CD4-positive, alpha-beta memory T cell (primary cell): Measurements from ENCODE around the gene COL26A1. TPM values are rescaled to one million over a fixed set of nuclear protein-coding genes. Genes with fewer than 3 reads are reported as not detected.

ENCODE experiments used
- CTCF ChIA-PET: fragments of 350-600 bp; sonication (Branson Sonifier 250); formaldehyde crosslinking; loops from one replicate; lab custom pipeline; 2021; ENCODE audit warnings: inconsistent platforms; ENCODE audit not compliant: partially characterized antibody; lab: Charles Lee
- POLR2A ChIA-PET: fragments of 350-600 bp; sonication (Branson Sonifier 250); formaldehyde crosslinking; loops from one replicate; lab custom pipeline; 2021; ENCODE audit not compliant: partially characterized antibody; lab: Charles Lee
- DNase-seq, 5 donors: peaks; one replicate each; pipeline versions ENCODE4 v3.0.0 to v3.0.0-alpha.2; 2020 to 2022; ENCODE audit warnings: mixed read lengths in 1 of 5
- H3K27ac ChIP-seq: one replicate; pipeline ENCODE4 v1.7.0; 2013; ENCODE audit warnings: low read depth, low read length
- H3K27me3 ChIP-seq: 2 replicates; pipeline ENCODE4 v1.7.0; 2013; ENCODE audit warnings: mild to moderate bottlenecking, low read length, moderate library complexity; ENCODE audit not compliant: insufficient read depth
- H3K36me3 ChIP-seq: 2 replicates; pipeline ENCODE4 v1.7.0; 2013; ENCODE audit warnings: mild to moderate bottlenecking, low read length, moderate library complexity; ENCODE audit not compliant: insufficient read depth
- H3K4me1 ChIP-seq: 2 replicates; pipeline ENCODE4 v1.7.0; 2013; ENCODE audit warnings: mild to moderate bottlenecking, low read length, moderate library complexity; ENCODE audit not compliant: insufficient read depth
- H3K4me3 ChIP-seq, 2 donors: one replicate each; pipeline ENCODE4 v1.7.0; 2013; ENCODE audit warnings: low read length in 2 of 2, mild to moderate bottlenecking in 1 of 2
- H3K9me3 ChIP-seq, 2 donors: one replicate each; pipeline ENCODE4 v1.7.0; 2013; ENCODE audit warnings: low read length in 2 of 2, control low read depth in 1 of 2; ENCODE audit not compliant: control insufficient read depth in 1 of 2
- H3K27ac Mint-ChIP-seq, 7 donors: one replicate each; pipeline ENCODE4 v1.8.0; 2020 to 2021; ENCODE audit warnings: mixed read lengths in 7 of 7, mild to moderate bottlenecking in 6 of 7, inconsistent platforms in 3 of 7, moderate library complexity in 3 of 7
- H3K27me3 Mint-ChIP-seq, 2 donors: one replicate each; pipeline ENCODE4 v1.8.0; 2020 to 2021; ENCODE audit warnings: mixed read lengths in 2 of 2
- H3K36me3 Mint-ChIP-seq, 2 donors: one replicate each; pipeline ENCODE4 v1.8.0; 2020 to 2021; ENCODE audit warnings: mixed read lengths in 2 of 2, inconsistent platforms in 1 of 2, mild to moderate bottlenecking in 1 of 2
- H3K4me1 Mint-ChIP-seq, 4 donors: one replicate each; pipeline ENCODE4 v1.8.0; 2020 to 2021; ENCODE audit warnings: mixed read lengths in 4 of 4, mild to moderate bottlenecking in 1 of 4
- H3K4me3 Mint-ChIP-seq, 8 donors: one replicate each; pipeline ENCODE4 v1.8.0; 2020 to 2021; ENCODE audit warnings: mixed read lengths in 8 of 8, mild to moderate bottlenecking in 7 of 8, moderate library complexity in 6 of 8, inconsistent platforms in 3 of 8
- H3K9me3 Mint-ChIP-seq, 8 donors: one replicate each; pipeline ENCODE4 v1.8.0; 2020 to 2021; ENCODE audit warnings: mixed read lengths in 8 of 8, mild to moderate bottlenecking in 5 of 8, inconsistent platforms in 3 of 8, moderate library complexity in 1 of 8
- intact Hi-C: fragments of 100-400 bp; cut with micrococcal nuclease; formaldehyde crosslinking; loops from one replicate; pipeline ENCODE4 v1.15.1; 2023
- polyA plus RNA-seq, 2 donors: library from polyadenylated mRNA; unstranded; fragments of 300-500 nt; fragmentation: Illumina TruSeq; gene quantifications; one replicate each; pipeline ENCODE4 v1.2.3, GENCODE V29; 2021
- total RNA-seq, 2 experiments: library from RNA; stranded (reverse); gene quantifications; one replicate each; pipeline ENCODE4 v1.2.3, GENCODE V29; 2021

COL26A1 gene
- total and polyA plus RNA-seq, 4 experiments from 2014 or later, result not detected

- no peak for DNase-seq
- Mint-ChIP-seq H3K27ac (no peak overlapping the region), H3K36me3 (no peaks in the 10 kb centered on the region), H3K9me3 (peaks cover 0 to 11% (median 5%) of the 10 kb centered on the region in 8 donors), H3K27me3 (peaks cover 0 to 2% of the 10 kb centered on the region in 2 donors), H3K4me3 (no peak overlapping the region), H3K4me1 (no peaks in the 10 kb centered on the region)
- no peak overlapping the region for H3K27ac ChIP-seq
- no peak overlapping the region for H3K4me3 ChIP-seq
- no peaks in the 10 kb centered on the region for H3K9me3 ChIP-seq
- ChIA-PET CTCF (no interaction called here), POLR2A (no interaction called here)
- H3K27me3 ChIP-seq, result no peaks in the 10 kb centered on the region
- intact Hi-C loops, result no loop called here
- no peaks in the 10 kb centered on the region for H3K36me3 ChIP-seq
- no peaks in the 10 kb centered on the region for H3K4me1 ChIP-seq
Observed at GRCh38 chr7:101522021-101522420, 159.3 kb downstream of the COL26A1 start.

GRCh38 chr7:101527844-101528667 is 165.4 kb downstream of the COL26A1 start:
- H3K4me1 Mint-ChIP-seq, result no peaks in the 10 kb centered on the region
- Histone ChIP-seq H3K4me3 (no peak overlapping the region), H3K9me3 (no peaks in the 10 kb centered on the region), H3K27ac (no peak overlapping the region), H3K27me3 (no peaks in the 10 kb centered on the region), H3K4me1 (no peaks in the 10 kb centered on the region), H3K36me3 (no peaks in the 10 kb centered on the region)
- POLR2A ChIA-PET, result no interaction called here
- peaks cover 0 to 5% (median 0%) of the 10 kb centered on the region in 8 donors for H3K9me3 Mint-ChIP-seq
- H3K36me3 Mint-ChIP-seq, result no peaks in the 10 kb centered on the region
- DNase-seq, result no peak
- peaks cover 9 to 13% of the 10 kb centered on the region in 2 donors for H3K27me3 Mint-ChIP-seq
- CTCF ChIA-PET, result no interaction called here
- H3K4me3 Mint-ChIP-seq, result no peak overlapping the region
- H3K27ac Mint-ChIP-seq, result no peak overlapping the region
- intact Hi-C loops, result no loop called here

- peaks cover 0 to 5% (median 0%) of the 10 kb centered on the region in 8 donors for H3K9me3 Mint-ChIP-seq
- peaks cover 9 to 16% of the 10 kb centered on the region in 2 donors for H3K27me3 Mint-ChIP-seq
- no peaks in the 10 kb centered on the region for H3K9me3 ChIP-seq
- ChIA-PET POLR2A (no interaction called here), CTCF (no interaction called here)
- H3K4me1 ChIP-seq, result no peaks in the 10 kb centered on the region
- no peak overlapping the region for H3K4me3 Mint-ChIP-seq
- no peaks in the 10 kb centered on the region for H3K4me1 Mint-ChIP-seq
- H3K36me3 Mint-ChIP-seq, result no peaks in the 10 kb centered on the region
- no peak for DNase-seq
- intact Hi-C loops, result no loop called here
- H3K36me3 ChIP-seq, result no peaks in the 10 kb centered on the region
- H3K4me3 ChIP-seq, result no peak overlapping the region
- H3K27me3 ChIP-seq, result no peaks in the 10 kb centered on the region
- no peak overlapping the region for H3K27ac ChIP-seq
- no peak overlapping the region for H3K27ac Mint-ChIP-seq
Observed at GRCh38 chr7:101529560-101529959, 166.9 kb downstream of the COL26A1 start.

- ChIA-PET CTCF (interaction anchor here (0.6 kb wide), 1 partner anchor 9 kb away, joined by 3 read pairs; no protein-coding TSS in a partner anchor), POLR2A (no interaction called here)
- Mint-ChIP-seq H3K36me3 (no peaks in the 10 kb centered on the region), H3K9me3 (peaks cover 0 to 5% (median 0%) of the 10 kb centered on the region in 8 donors), H3K27ac (no peak overlapping the region), H3K27me3 (peaks cover 9 to 16% of the 10 kb centered on the region in 2 donors), H3K4me3 (peak overlapping the region in 1 of 8 donors; percentile 57), H3K4me1 (no peaks in the 10 kb centered on the region)
- no peaks in the 10 kb centered on the region for H3K9me3 ChIP-seq
- no peaks in the 10 kb centered on the region for H3K4me1 ChIP-seq
- H3K36me3 ChIP-seq, result no peaks in the 10 kb centered on the region
- intact Hi-C loops, result no loop called here
- DNase-seq, result no peak
- H3K27ac ChIP-seq, result no peak overlapping the region
- no peak overlapping the region for H3K4me3 ChIP-seq
- H3K27me3 ChIP-seq, result no peaks in the 10 kb centered on the region
Observed at GRCh38 chr7:101531726-101532357, 169.2 kb downstream of the COL26A1 start.

GRCh38 chr7:101532400-101533102 is 169.9 kb downstream of the COL26A1 start:
- ChIA-PET CTCF (interaction anchor here (0.6 kb wide), 1 partner anchor 8 kb away, joined by 3 read pairs; no protein-coding TSS in a partner anchor), POLR2A (no interaction called here)
- peaks cover 9 to 16% of the 10 kb centered on the region in 2 donors for H3K27me3 Mint-ChIP-seq
- no peaks in the 10 kb centered on the region for H3K4me1 Mint-ChIP-seq
- Histone ChIP-seq H3K9me3 (no peaks in the 10 kb centered on the region), H3K4me1 (no peaks in the 10 kb centered on the region), H3K36me3 (no peaks in the 10 kb centered on the region), H3K4me3 (no peak overlapping the region), H3K27ac (no peak overlapping the region), H3K27me3 (no peaks in the 10 kb centered on the region)
- H3K36me3 Mint-ChIP-seq, result no peaks in the 10 kb centered on the region
- intact Hi-C loops, result no loop called here
- no peak overlapping the region for H3K27ac Mint-ChIP-seq
- peaks cover 0 to 5% (median 0%) of the 10 kb centered on the region in 8 donors for H3K9me3 Mint-ChIP-seq
- no peak overlapping the region for H3K4me3 Mint-ChIP-seq
- DNase-seq, result no peak

- Mint-ChIP-seq H3K9me3 (peaks cover 0 to 5% (median 0%) of the 10 kb centered on the region in 8 donors), H3K4me3 (no peak overlapping the region), H3K27me3 (peaks cover 9 to 16% of the 10 kb centered on the region in 2 donors), H3K36me3 (no peaks in the 10 kb centered on the region), H3K27ac (no peak overlapping the region), H3K4me1 (no peaks in the 10 kb centered on the region)
- intact Hi-C loops, result no loop called here
- Histone ChIP-seq H3K27ac (no peak overlapping the region), H3K4me1 (no peaks in the 10 kb centered on the region), H3K9me3 (no peaks in the 10 kb centered on the region), H3K4me3 (no peak overlapping the region), H3K36me3 (no peaks in the 10 kb centered on the region), H3K27me3 (no peaks in the 10 kb centered on the region)
- CTCF ChIA-PET, result no interaction called here
- POLR2A ChIA-PET, result no interaction called here
- no peak for DNase-seq
Observed at GRCh38 chr7:101533103-101533465, 170.4 kb downstream of the COL26A1 start.
